Hepatocyte (in vitro differentiated cells): Measurements from ENCODE around the gene GRIK4. TPM values are rescaled to one million over a fixed set of nuclear protein-coding genes. Genes with fewer than 3 reads are reported as not detected.

Experiments used
- DNase-seq: peaks from one replicate; pipeline ENCODE4 v3.0.0-alpha.2; 2016; ENCODE audit warnings: low spot score
- H2AFZ ChIP-seq: fragments of 200-600 bp; sonication (generic); 2 replicates; pipeline ENCODE4 v1.6.0; 2016; ENCODE audit warnings: antibody characterized with exemption, mild to moderate bottlenecking
- H3K27ac ChIP-seq: fragments of 200-600 bp; sonication (generic); 2 replicates; pipeline ENCODE4 v1.5.1; 2016; ENCODE audit warnings: mild to moderate bottlenecking
- H3K27me3 ChIP-seq: fragments of 200-600 bp; sonication (generic); 2 replicates; pipeline ENCODE4 v1.6.1; 2016
- H3K36me3 ChIP-seq: fragments of 200-600 bp; sonication (generic); replicated peaks from 2 replicates; pipeline ENCODE4 v1.5.1; 2016; ENCODE audit warnings: low read depth; ENCODE audit not compliant: insufficient read depth
- H3K4me1 ChIP-seq: fragments of 200-600 bp; sonication (generic); 2 replicates; pipeline ENCODE4 v1.5.1; 2016; ENCODE audit warnings: mild to moderate bottlenecking, moderate library complexity; ENCODE audit not compliant: insufficient read depth
- H3K4me2 ChIP-seq: fragments of 200-600 bp; sonication (generic); 2 replicates; pipeline ENCODE4 v1.6.0; 2016
- H3K4me3 ChIP-seq: fragments of 200-600 bp; sonication (generic); 2 replicates; pipeline ENCODE4 v1.5.1; 2016; ENCODE audit warnings: mild to moderate bottlenecking
- H3K79me2 ChIP-seq: fragments of 200-600 bp; sonication (generic); 2 replicates; pipeline ENCODE4 v1.6.0; 2017; ENCODE audit warnings: mild to moderate bottlenecking
- H3K9me2 ChIP-seq: fragments of 200-600 bp; sonication (generic); replicated peaks from 2 replicates; pipeline ENCODE4 v1.6.0; 2017; ENCODE audit warnings: mild to moderate bottlenecking; ENCODE audit not compliant: insufficient read depth
- H3K9me3 ChIP-seq: fragments of 200-600 bp; sonication (generic); 2 replicates; pipeline ENCODE4 v1.5.1; 2016; ENCODE audit warnings: low read depth, mild to moderate bottlenecking
- H4K20me1 ChIP-seq: fragments of 200-600 bp; sonication (generic); 2 replicates; pipeline ENCODE4 v1.6.0; 2016; ENCODE audit warnings: mild to moderate bottlenecking; ENCODE audit not compliant: insufficient read depth, poor library complexity, severe bottlenecking
- EZH2 ChIP-seq: fragments of 200-600 bp; sonication (generic); IDR thresholded peaks from 2 replicates; pipeline ENCODE4 v1.6.1; 2016; ENCODE audit warnings: antibody characterized with exemption, mild to moderate bottlenecking, borderline replicate concordance
- EZH2phosphoT487 ChIP-seq: fragments of 200-600 bp; sonication (generic); IDR thresholded peaks from one replicate; pipeline ENCODE4 v1.6.1; 2018; ENCODE audit warnings: antibody characterized with exemption, mild to moderate bottlenecking, low read depth, moderate library complexity; ENCODE audit not compliant: unreplicated experiment, severe bottlenecking
- WGBS: methylation state at CpG from one replicate; pipeline ENCODE4 v1.1.6; 2016; ENCODE audit warnings: low lambda C conversion rate; ENCODE audit errors: missing lambda C conversion rate; 5-methylcytosine and 5-hydroxymethylcytosine counted together
- polyA plus RNA-seq: library from polyadenylated mRNA; unstranded; fragments of >200 nt; fragmentation: Nextera tagmentation; extraction: Ambion mirVana; gene quantifications from 2 replicates; pipeline ENCODE4 v1.2.1, GENCODE V29; 2016
- total RNA-seq: library from RNA; depleted of rRNA; stranded (reverse); fragments of >200 nt; gene quantifications from 2 replicates; pipeline ENCODE4 v1.2.3, GENCODE V29; 2014
- TF ChIP-seq, protein P1 (sequence below): fragments of 200-600 bp; sonication (generic); IDR thresholded peaks from 2 replicates; pipeline ENCODE4 v1.5.1; 2016; ENCODE audit warnings: antibody characterized with exemption, mild to moderate bottlenecking; ENCODE audit not compliant: poor library complexity

GRIK4 gene
- total and polyA plus RNA-seq, 2 experiments from 2014 or later, result 1.5 to 2.3 TPM

GRCh38 chr11:120723751-120724150 lies 212.2 kb downstream of the GRIK4 start:
- no peak overlapping the region for H3K4me2 ChIP-seq
- no peaks in the 10 kb centered on the region for H3K36me3 ChIP-seq
- H3K4me3 ChIP-seq, result no peak overlapping the region
- no peaks in the 10 kb centered on the region for H4K20me1 ChIP-seq
- H3K9me2 ChIP-seq, result no peaks in the 10 kb centered on the region
- no peak overlapping the region for H2AFZ ChIP-seq
- H3K27ac ChIP-seq, result no peak overlapping the region
- H3K9me3 ChIP-seq, result no peaks in the 10 kb centered on the region
- H3K4me1 ChIP-seq, result no peaks in the 10 kb centered on the region
- 91% methylated on average over 4 of the region's 4 CpGs for WGBS
- no peaks in the 10 kb centered on the region for H3K79me2 ChIP-seq
- TF ChIP-seq EZH2phosphoT487 (no peak), EZH2 (no peak)
- TF ChIP-seq, protein P1, sequence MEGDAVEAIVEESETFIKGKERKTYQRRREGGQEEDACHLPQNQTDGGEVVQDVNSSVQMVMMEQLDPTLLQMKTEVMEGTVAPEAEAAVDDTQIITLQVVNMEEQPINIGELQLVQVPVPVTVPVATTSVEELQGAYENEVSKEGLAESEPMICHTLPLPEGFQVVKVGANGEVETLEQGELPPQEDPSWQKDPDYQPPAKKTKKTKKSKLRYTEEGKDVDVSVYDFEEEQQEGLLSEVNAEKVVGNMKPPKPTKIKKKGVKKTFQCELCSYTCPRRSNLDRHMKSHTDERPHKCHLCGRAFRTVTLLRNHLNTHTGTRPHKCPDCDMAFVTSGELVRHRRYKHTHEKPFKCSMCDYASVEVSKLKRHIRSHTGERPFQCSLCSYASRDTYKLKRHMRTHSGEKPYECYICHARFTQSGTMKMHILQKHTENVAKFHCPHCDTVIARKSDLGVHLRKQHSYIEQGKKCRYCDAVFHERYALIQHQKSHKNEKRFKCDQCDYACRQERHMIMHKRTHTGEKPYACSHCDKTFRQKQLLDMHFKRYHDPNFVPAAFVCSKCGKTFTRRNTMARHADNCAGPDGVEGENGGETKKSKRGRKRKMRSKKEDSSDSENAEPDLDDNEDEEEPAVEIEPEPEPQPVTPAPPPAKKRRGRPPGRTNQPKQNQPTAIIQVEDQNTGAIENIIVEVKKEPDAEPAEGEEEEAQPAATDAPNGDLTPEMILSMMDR, result no peak
- no peaks in the 10 kb centered on the region for H3K27me3 ChIP-seq
- no peak for DNase-seq

DNA sequence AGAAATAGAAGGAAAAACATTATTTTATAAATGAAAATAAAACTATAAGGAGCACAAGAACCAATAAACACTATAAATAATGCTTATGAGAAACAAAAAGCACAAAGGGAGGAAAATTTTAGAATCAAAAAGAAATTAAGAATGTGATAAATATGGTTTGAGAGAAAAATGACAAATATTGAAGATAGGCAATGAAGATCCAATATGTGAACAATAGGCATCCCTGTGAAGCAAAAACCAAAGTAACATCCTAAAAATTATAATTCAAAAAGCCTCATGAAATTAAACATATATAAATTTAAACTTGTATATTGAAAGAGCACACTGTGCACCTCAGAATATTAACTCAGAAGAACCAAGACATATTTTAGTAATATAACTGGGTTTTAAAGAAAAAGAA lies 216.2 kb downstream of the GRIK4 start:
- Histone ChIP-seq H3K4me2 (no peak overlapping the region), H3K9me3 (no peaks in the 10 kb centered on the region), H2AFZ (no peak overlapping the region), H3K27me3 (no peaks in the 10 kb centered on the region), H3K27ac (no peak overlapping the region), H3K36me3 (no peaks in the 10 kb centered on the region), H3K4me1 (no peaks in the 10 kb centered on the region), H3K4me3 (no peak overlapping the region), H3K9me2 (no peaks in the 10 kb centered on the region), H3K79me2 (no peaks in the 10 kb centered on the region), H4K20me1 (no peaks in the 10 kb centered on the region)
- no peak for DNase-seq
- TF ChIP-seq EZH2phosphoT487 (no peak), EZH2 (no peak)
- TF ChIP-seq, protein P1, result no peak

DNA sequence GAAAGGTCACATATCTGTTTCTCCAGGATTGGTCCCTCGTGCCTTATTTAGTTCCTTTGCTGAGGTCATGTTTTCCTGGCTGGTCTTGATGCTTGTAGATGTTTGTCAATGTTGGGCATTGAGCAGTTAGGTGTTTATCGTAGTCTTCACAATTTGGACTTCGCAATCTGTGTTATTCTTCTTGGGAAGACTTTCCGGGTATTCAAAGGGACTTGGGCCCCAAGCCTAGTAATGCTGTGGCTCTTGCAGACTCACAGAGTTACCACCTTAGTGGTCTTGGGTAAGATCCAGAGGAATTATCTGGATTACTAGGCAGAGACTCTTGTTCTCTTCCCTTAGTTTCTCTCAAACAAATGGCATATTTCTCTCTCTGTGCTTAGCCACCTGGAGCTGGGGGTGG lies 223.5 kb downstream of the GRIK4 start:
- TF ChIP-seq EZH2phosphoT487 (no peak), EZH2 (no peak)
- TF ChIP-seq, protein P1, result no peak
- no peak overlapping the region for H3K27ac ChIP-seq
- H3K4me2 ChIP-seq, result no peak overlapping the region
- 71% methylated on average over 4 of the region's 4 CpGs for WGBS
- H3K4me1 ChIP-seq, result no peaks in the 10 kb centered on the region
- no peaks in the 10 kb centered on the region for H3K36me3 ChIP-seq
- no peaks in the 10 kb centered on the region for H3K9me3 ChIP-seq
- DNase-seq, result no peak
- H3K9me2 ChIP-seq, result no peaks in the 10 kb centered on the region
- no peak overlapping the region for H3K4me3 ChIP-seq
- no peak overlapping the region for H2AFZ ChIP-seq
- no peaks in the 10 kb centered on the region for H3K27me3 ChIP-seq
- no peaks in the 10 kb centered on the region for H3K79me2 ChIP-seq
- no peaks in the 10 kb centered on the region for H4K20me1 ChIP-seq

GRCh38 chr11:120738516-120739046 lies 227.0 kb downstream of the GRIK4 start:
- DNase-seq, result no peak
- Histone ChIP-seq H4K20me1 (no peaks in the 10 kb centered on the region), H3K27me3 (no peaks in the 10 kb centered on the region), H3K9me3 (no peaks in the 10 kb centered on the region), H3K79me2 (no peaks in the 10 kb centered on the region), H3K27ac (no peak overlapping the region), H3K4me3 (no peak overlapping the region), H3K4me2 (no peak overlapping the region), H3K36me3 (no peaks in the 10 kb centered on the region), H3K9me2 (no peaks in the 10 kb centered on the region), H2AFZ (no peak overlapping the region), H3K4me1 (no peaks in the 10 kb centered on the region)
- 72% methylated on average over 10 of the region's 10 CpGs for WGBS
- TF ChIP-seq EZH2phosphoT487, result no peak
- TF ChIP-seq, protein P1, result no peak
- TF ChIP-seq EZH2, result no peak
